ENCODE measurements around the gene EMC8.
"Not testable (repeated sequence)": the region's sequence is repeated elsewhere in the genome, so short reads cannot be mapped to it uniquely, and the experiment has no call there.

GRCh38 chr16:85817195-85817594 lies 17.9 kb upstream of the EMC8 start:
- not testable (repeated sequence) for TF ChIP-seq CTCF (IDR thresholded peaks at IDR 0.05; ENCODE audit: low read depth, low read length, missing input control); REST (IDR thresholded peaks at IDR 0.05); RAD21 (IDR thresholded peaks at IDR 0.05); RXRA (IDR thresholded peaks at IDR 0.05); EGR1 (IDR thresholded peaks at IDR 0.05; ENCODE audit: low read depth in 2 of 2); YY1 (IDR thresholded peaks at IDR 0.05); TAF1 (conservative IDR thresholded peaks at IDR 0.05); JUND (IDR thresholded peaks at IDR 0.05)
- TF ChIP-seq, protein P1, sequence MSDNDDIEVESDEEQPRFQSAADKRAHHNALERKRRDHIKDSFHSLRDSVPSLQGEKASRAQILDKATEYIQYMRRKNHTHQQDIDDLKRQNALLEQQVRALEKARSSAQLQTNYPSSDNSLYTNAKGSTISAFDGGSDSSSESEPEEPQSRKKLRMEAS (IDR thresholded peaks at IDR 0.05) = not testable (repeated sequence)
- TF ChIP-seq, protein P2, sequence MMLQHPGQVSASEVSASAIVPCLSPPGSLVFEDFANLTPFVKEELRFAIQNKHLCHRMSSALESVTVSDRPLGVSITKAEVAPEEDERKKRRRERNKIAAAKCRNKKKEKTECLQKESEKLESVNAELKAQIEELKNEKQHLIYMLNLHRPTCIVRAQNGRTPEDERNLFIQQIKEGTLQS (IDR thresholded peaks at IDR 0.05) = not testable (repeated sequence)

Data from liver (tissue), 3 donors.